HG03432 (cell line): ENCODE measurements around the gene BET1L.
A peak's percentile ranks its signal among the peaks of the same experiment; 100 is the strongest.
"Not testable (repeated sequence)": the region's sequence is repeated elsewhere in the genome, so short reads cannot be mapped to it uniquely, and the experiment has no call there.

Experiments used
- ATAC-seq: cut with Tn5 transposase; IDR thresholded peaks from one replicate; pipeline ENCODE4 v1.9.1; 2021; ENCODE audit warnings: mild to moderate bottlenecking, moderate library complexity; ENCODE audit not compliant: unreplicated experiment

The BET1L gene

DNA sequence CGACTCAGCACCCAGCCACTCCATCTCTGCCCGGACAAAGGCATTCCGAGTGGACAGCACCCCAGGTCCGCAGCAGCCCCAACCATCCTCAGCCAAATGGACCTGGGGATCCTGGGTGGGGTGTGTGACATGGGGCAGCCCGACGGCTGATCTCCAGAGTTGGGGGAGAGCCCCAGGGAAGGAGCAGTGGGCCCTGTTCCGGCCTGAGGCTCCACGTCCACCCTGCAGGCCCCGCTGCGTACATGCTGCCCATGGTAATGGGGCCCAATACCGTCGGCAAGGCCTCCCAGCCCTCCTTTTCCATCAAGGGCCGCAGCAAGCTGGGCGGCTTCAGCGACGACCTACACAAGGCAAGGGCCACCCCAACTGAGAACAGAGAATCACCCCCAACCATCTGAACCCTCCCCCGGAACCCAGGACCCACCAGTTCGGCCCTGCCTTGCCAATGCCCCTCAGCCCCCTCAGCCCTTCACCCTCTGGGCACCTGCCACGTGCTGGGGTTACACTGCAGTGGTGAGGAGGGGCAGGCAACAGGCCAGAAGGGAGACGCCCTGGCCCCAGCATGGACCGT lies 8.9 kb downstream of the BET1L start:
- ATAC-seq: no peak

DNA sequence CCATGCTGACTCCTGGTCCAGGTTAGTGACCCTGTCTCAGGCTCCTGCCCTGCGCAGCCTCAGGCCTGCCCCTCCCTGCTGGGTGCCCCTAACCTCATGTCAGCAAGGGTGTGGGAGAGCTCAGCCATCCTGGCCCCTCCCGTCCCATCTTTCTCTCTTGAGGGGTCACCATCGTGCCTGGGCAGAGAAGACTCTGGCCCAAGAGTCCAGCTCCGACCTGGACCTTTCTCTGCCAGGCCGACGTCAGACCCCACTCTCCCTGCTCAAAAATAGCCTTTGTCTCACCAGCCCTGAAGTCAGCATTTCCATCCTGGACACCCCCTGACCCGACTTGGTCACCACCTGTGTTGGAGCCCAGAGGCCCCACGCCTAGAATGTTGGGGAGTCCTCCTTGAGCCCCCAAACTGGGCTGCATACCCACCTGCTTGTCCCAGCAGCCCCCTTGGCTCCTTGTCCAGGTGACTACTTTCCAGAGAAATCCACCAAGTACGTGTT lies 9.4 kb downstream of the BET1L start:
- no peak for ATAC-seq

- ATAC-seq: no peak
Observed at GRCh38 chr11:196786-197731, 10.1 kb downstream of the BET1L start.

DNA sequence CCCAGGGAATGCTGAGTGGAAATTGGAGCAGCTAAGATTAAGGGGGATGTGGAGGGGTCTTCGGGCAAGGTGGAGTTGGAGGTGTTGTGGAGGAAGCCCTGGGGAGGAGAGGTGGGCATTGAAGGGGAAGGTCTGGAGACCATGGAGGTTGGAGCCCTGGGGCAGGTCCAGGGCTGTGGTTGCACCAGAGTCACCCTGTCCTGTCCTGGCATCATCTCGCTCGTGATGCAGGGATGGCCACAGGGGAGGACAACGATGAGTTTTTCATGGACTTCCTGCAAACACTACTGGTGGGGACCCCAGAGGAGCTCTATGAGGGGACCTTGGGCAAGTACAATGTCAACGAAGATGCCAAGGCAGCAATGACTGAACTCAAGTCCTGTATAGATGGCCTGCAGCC lies 13.7 kb downstream of the BET1L start:
- not testable (repeated sequence) for ATAC-seq

- ATAC-seq: not testable (repeated sequence)
Observed at GRCh38 chr11:192674-193128, 14.5 kb downstream of the BET1L start, which contains the start of gene SCGB1C1. SCGB1C1 (plus strand) TSS chr11:193078; CDS start chr11:193100, 22 bp downstream.

DNA sequence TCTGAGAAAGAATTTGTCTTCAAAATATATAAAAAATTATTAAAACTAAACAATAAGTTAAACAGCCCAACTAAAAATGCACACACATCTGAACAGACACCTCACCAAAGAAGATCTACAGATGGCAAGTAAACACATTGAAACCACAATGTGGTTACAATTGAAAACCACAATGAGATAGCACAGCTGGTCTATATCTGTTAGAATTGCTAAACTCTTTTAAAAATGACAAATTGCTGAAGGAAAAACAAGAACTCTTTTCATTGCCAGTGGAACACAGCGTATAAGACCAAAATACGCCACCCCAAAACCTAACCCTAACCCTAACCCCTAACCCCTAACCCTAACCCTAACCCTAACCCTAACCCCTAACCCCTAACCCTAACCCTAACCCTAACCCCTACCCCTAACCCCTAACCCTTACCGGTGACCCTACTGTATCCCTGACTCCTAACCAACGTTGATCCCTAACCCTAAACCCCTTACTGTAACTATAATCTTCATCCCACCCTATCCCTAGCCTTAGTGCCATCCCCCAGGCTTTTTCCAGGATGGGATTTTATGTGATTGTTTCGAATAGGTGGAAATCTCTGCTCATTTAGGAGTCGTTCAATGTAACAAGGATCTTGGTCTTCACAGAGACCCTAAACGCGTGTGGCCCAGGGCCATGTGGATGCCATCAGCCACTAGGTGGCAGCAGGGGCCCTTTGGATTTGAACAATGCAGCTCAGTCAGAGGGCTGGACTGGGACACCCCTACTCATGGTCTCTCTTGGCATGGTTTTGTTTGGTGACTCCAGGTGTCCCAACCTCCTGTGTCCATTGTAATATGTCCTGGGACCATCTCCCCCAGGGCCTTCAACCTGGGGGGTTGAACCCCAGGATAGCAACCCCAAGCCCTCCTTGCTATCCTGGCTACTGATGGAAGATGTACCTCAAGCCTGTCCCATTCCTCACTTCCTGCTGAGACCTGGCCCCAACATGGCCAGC lies 15.4 kb downstream of the BET1L start:
- ATAC-seq: not testable (repeated sequence)

DNA sequence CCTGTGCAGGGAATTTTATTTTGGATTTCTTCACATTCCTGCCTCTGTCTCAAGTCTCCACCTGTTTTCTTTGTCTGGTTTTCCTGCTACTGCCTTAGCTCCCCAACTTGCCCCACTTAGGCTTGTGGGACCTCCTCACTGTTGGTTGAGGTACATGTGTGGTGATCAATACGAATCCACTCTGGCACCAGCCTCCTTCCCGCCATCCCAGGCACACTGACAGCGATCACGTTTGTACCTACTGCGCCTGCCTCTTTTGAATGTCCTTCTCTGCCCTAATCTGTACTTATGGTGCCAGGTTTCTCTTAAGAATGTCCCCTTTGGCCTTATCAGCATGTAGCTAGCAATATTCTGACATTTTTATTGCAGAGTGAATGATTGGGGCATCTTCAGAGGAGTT lies 16.7 kb downstream of the BET1L start:
- ATAC-seq: not testable (repeated sequence)

DNA sequence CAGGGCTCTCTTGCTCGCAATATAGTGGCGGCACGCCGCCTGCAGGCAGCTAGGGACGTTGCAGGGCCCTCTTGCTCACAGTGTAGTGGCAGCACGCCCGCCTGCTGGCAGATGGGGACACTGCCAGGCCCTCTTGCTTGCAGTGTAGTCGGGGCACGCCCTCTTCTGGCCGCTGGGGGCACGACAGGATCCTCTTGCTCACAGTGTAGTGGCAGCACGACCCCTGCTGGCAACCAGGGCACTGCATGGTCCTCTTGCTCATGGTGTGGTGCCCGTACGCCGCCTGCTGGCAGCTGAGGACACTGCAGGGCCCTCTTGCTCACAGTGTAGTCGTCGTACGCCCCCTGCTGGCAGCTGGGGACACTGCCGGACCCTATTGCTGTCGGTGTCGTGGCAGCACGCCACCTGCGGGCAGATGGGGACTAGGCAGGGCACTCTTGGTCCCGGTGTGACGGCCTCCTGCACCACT lies 17.3 kb downstream of the BET1L start:
- peak; percentile 78 for ATAC-seq

- ATAC-seq: peak; percentile 34
Observed at GRCh38 chr11:189200-189783, 17.9 kb downstream of the BET1L start.

- ATAC-seq: not testable (repeated sequence)
Observed at GRCh38 chr11:180242-180641, 27.0 kb downstream of the BET1L start.
